HepG2 (cell line): ENCODE data around the gene PPP1R12B. TPM values are rescaled to one million over a fixed set of nuclear protein-coding genes. Genes with fewer than 3 reads are reported as not detected.

Experiments used
- ATAC-seq: fragments of 200-7000 bp; cut with Tn5 transposase; 3 replicates; pipeline ENCODE4 v1.9.1; 2020; ENCODE audit warnings: mild to moderate bottlenecking, moderate library complexity
- BruUV-seq: library from RNA; stranded (reverse); fragments of 400-500 nt; replicated peaks from 2 replicates; lab custom pipeline; 2021; lab: Mats Ljungman, UMichigan
- CTCF ChIA-PET: fragments of 300-600 bp; formaldehyde crosslinking; extraction: SDS; loops from one replicate; lab custom pipeline; 2021; ENCODE audit warnings: low total read pairs, inconsistent platforms, low intra/inter-chr PET ratio; lab: Yijun Ruan, JAX
- POLR2A ChIA-PET: fragments of 350-600 bp; sonication (Branson Sonifier 250); formaldehyde crosslinking; loops from one replicate; lab custom pipeline; 2020; ENCODE audit warnings: antibody characterized with exemption, inconsistent platforms; lab: Yijun Ruan, JAX
- DNase-seq: peaks from one replicate; pipeline ENCODE4 v3.0.0-alpha.2; 2015; ENCODE audit warnings: low spot score
- FAIRE-seq: peaks from 3 replicates; lab custom pipeline; 2011; peaks lifted over from hg19 to GRCh38; lab: Jason Lieb, UNC
- H2AFZ ChIP-seq: one replicate; pipeline ENCODE4 v1.6.1; 2011; ENCODE audit warnings: low read length, inconsistent platforms
- H3K27ac ChIP-seq: fragments of 300-600 bp; 3 replicates; pipeline ENCODE4 v1.8.0; 2011; ENCODE audit warnings: mixed run types, mild to moderate bottlenecking, mixed read lengths, low read length, inconsistent platforms; ENCODE audit not compliant: insufficient read depth; ENCODE audit errors: extremely low read length
- H3K27me3 ChIP-seq, 2 experiments: fragments of 200-600 bp in 1 of 2; 2 replicates in 1 of 2; 3 replicates in 1 of 2; pipeline versions ENCODE4 v1.6.0 to v1.8.0; 2011; ENCODE audit warnings: low read length in 2 of 2, mild to moderate bottlenecking in 2 of 2, moderate library complexity in 2 of 2, inconsistent platforms in 1 of 2; ENCODE audit not compliant: insufficient read depth in 2 of 2, control insufficient read depth in 1 of 2
- H3K36me3 ChIP-seq, 2 experiments: fragments of 200-600 bp in 1 of 2; replicated peaks in 1 of 2; 2 replicates in 1 of 2; 3 replicates in 1 of 2; pipeline versions ENCODE4 v1.5.1 to v1.8.0; 2011; ENCODE audit warnings: low read length in 2 of 2, inconsistent platforms in 1 of 2; ENCODE audit not compliant: insufficient read depth in 2 of 2, control insufficient read depth in 1 of 2
- H3K4me1 ChIP-seq: 2 replicates; pipeline ENCODE4 v1.5.1; 2012; ENCODE audit warnings: low read length, inconsistent platforms; ENCODE audit not compliant: insufficient read depth
- H3K4me2 ChIP-seq: 2 replicates; pipeline ENCODE4 v1.6.0; 2011; ENCODE audit warnings: low read depth, low read length, inconsistent platforms
- H3K4me3 ChIP-seq, 3 experiments: fragments of 200-600 bp in 1 of 3; sonication (generic), shearing (Covaris generic) in 1 of 3; replicated peaks in 1 of 3; 2 replicates each; pipeline ENCODE4 v1.5.1; 2011 to 2016; ENCODE audit warnings: low read length in 3 of 3, inconsistent platforms in 2 of 3, low read depth in 2 of 3, mild to moderate bottlenecking in 2 of 3, control low read depth in 1 of 3, mixed read lengths in 1 of 3; ENCODE audit not compliant: insufficient read depth in 1 of 3
- H3K79me2 ChIP-seq: one replicate; pipeline ENCODE4 v1.6.1; 2011; ENCODE audit warnings: low read length, inconsistent platforms; ENCODE audit not compliant: insufficient read depth
- H3K9ac ChIP-seq: 2 replicates; pipeline ENCODE4 v1.6.0; 2011; ENCODE audit warnings: mild to moderate bottlenecking, low read depth, low read length, inconsistent platforms; ENCODE audit not compliant: insufficient read depth
- H3K9me3 ChIP-seq: 2 replicates; pipeline ENCODE4 v1.5.1; 2012; ENCODE audit warnings: mild to moderate bottlenecking, low read length
- H4K20me1 ChIP-seq: 2 replicates; pipeline ENCODE4 v1.6.0; 2011; ENCODE audit warnings: inconsistent platforms, mild to moderate bottlenecking, low read length, moderate library complexity; ENCODE audit not compliant: insufficient read depth
- ARID2 ChIP-seq: sonication (generic); formaldehyde crosslinking; IDR thresholded peaks from 2 replicates; pipeline ENCODE4 v1.8.1; 2022; ENCODE audit warnings: mild to moderate bottlenecking, missing genetic modification reagents, borderline replicate concordance
- CCDC6 ChIP-seq: sonication (generic); formaldehyde crosslinking; IDR thresholded peaks from 2 replicates; pipeline ENCODE4 v1.8.1; 2022; ENCODE audit warnings: mild to moderate bottlenecking, missing genetic modification reagents, moderate library complexity
- CHD2 ChIP-seq: IDR thresholded peaks from 2 replicates; pipeline ENCODE4 v1.6.1; 2011; ENCODE audit warnings: low read depth, low read length, improper control_type of control experiment
- KAT8 ChIP-seq: IDR thresholded peaks from 2 replicates; pipeline ENCODE4 v1.6.1; 2016; ENCODE audit warnings: missing genetic modification reagents, missing compliant biosample characterization
- NR2F6 ChIP-seq, 2 experiments: IDR thresholded peaks; 2 replicates each; pipeline ENCODE4 v1.6.1; 2016; ENCODE audit warnings: antibody characterized with exemption in 1 of 2, mild to moderate bottlenecking in 1 of 2
- REPIN1 ChIP-seq: sonication (generic); formaldehyde crosslinking; IDR thresholded peaks from 2 replicates; pipeline ENCODE4 v1.8.0; 2022; ENCODE audit warnings: missing genetic modification reagents, low read depth, mild to moderate bottlenecking, borderline replicate concordance
- SOX5 ChIP-seq: IDR thresholded peaks from 2 replicates; pipeline ENCODE4 v1.6.1; 2016; ENCODE audit warnings: borderline replicate concordance
- STAG1 ChIP-seq: sonication (generic); formaldehyde crosslinking; IDR thresholded peaks from 2 replicates; pipeline ENCODE4 v1.4.0; 2020; ENCODE audit warnings: missing genetic modification reagents
- THAP11 ChIP-seq: IDR thresholded peaks from 2 replicates; pipeline ENCODE4 v1.6.1; 2016; ENCODE audit warnings: missing biosample characterization, missing genetic modification reagents
- ZBTB20 ChIP-seq: sonication (generic); formaldehyde crosslinking; IDR thresholded peaks from 2 replicates; pipeline ENCODE4 v1.8.1; 2023; ENCODE audit warnings: missing genetic modification reagents, low read depth, mild to moderate bottlenecking, borderline replicate concordance
- ZNF160 ChIP-seq: sonication (generic); formaldehyde crosslinking; IDR thresholded peaks from 2 replicates; pipeline ENCODE4 v1.8.0; 2022; ENCODE audit warnings: mild to moderate bottlenecking, inconsistent platforms, missing genetic modification reagents
- ZNF235 ChIP-seq: sonication (generic); formaldehyde crosslinking; IDR thresholded peaks from 2 replicates; pipeline ENCODE4 v1.8.1; 2023; ENCODE audit warnings: mild to moderate bottlenecking, missing genetic modification reagents, borderline replicate concordance
- ZNF263 ChIP-seq: sonication (generic); formaldehyde crosslinking; IDR thresholded peaks from 2 replicates; pipeline ENCODE4 v1.4.0; 2020; ENCODE audit warnings: missing genetic modification reagents
- ZNF331 ChIP-seq: sonication (generic); formaldehyde crosslinking; IDR thresholded peaks from 2 replicates; pipeline ENCODE4 v1.4.0; 2020; ENCODE audit warnings: missing genetic modification reagents
- ZNF430 ChIP-seq: sonication (generic); formaldehyde crosslinking; IDR thresholded peaks from 2 replicates; pipeline ENCODE4 v1.9.0; 2021; ENCODE audit warnings: mild to moderate bottlenecking, missing genetic modification reagents
- ZNF891 ChIP-seq: sonication (generic); formaldehyde crosslinking; IDR thresholded peaks from 2 replicates; pipeline ENCODE4 v1.5.0; 2020; ENCODE audit warnings: mild to moderate bottlenecking, missing genetic modification reagents
- WGBS: methylation state at CpG from one replicate; pipeline ENCODE4 v1.1.6; 2017; ENCODE audit warnings: low lambda C conversion rate; 5-methylcytosine and 5-hydroxymethylcytosine counted together
- in situ Hi-C: cut with HindIII; loops from 2 replicates; pipeline ENCODE4 v1.10.0; 2017; ENCODE audit warnings: low pct_unique_long_range_greater_than_20kb; ENCODE audit not compliant: extremely low pct_ligation_motif_present
- intact Hi-C: fragments of 100-400 bp; cut with micrococcal nuclease; formaldehyde crosslinking; loops from one replicate; pipeline ENCODE4 v1.10.0; 2022; ENCODE audit not compliant: unreplicated experiment
- polyA plus RNA-seq, 8 experiments: library from polyadenylated mRNA; depleted of rRNA in 3 of 8; stranded (reverse) in 7 of 8; unstranded in 1 of 8; fragments of >200 nt; fragmentation: Illumina TruSeq in 4 of 8; extraction: Trizol in 4 of 8; gene quantifications; 2 replicates each; pipeline versions ENCODE4 v1.2.1 to v1.2.3, GENCODE V29; 2011 to 2016; ENCODE audit warnings: low read depth in 4 of 8, missing spikeins in 1 of 8, mixed read lengths in 1 of 8; ENCODE audit not compliant: insufficient read depth in 1 of 8
- total RNA-seq, 5 experiments: library from RNA; depleted of rRNA; stranded (reverse); fragments of >200 nt; fragmentation: Illumina TruSeq; extraction: Trizol; gene quantifications; 2 replicates each; pipeline ENCODE4 v1.2.3, GENCODE V29; 2016; ENCODE audit warnings: low read depth in 1 of 5
- TF ChIP-seq, protein P1 (sequence below): sonication (generic); formaldehyde crosslinking; IDR thresholded peaks from 2 replicates; pipeline ENCODE4 v1.4.0; 2020; ENCODE audit warnings: missing genetic modification reagents
- TF ChIP-seq, protein P2 (sequence below): sonication (generic); formaldehyde crosslinking; IDR thresholded peaks from 2 replicates; pipeline ENCODE4 v1.5.0; 2020; ENCODE audit warnings: mild to moderate bottlenecking, missing genetic modification reagents
- TF ChIP-seq, protein P3 (sequence below): sonication (generic); formaldehyde crosslinking; conservative IDR thresholded peaks from 2 replicates; pipeline ENCODE4 v1.8.0; 2022; ENCODE audit warnings: mild to moderate bottlenecking, moderate library complexity, missing genetic modification reagents
- TF ChIP-seq, protein P4 (sequence below): IDR thresholded peaks from 2 replicates; pipeline ENCODE4 v1.6.1; 2018; ENCODE audit warnings: missing genetic modification reagents, mild to moderate bottlenecking, missing compliant biosample characterization

The PPP1R12B gene
- total and polyA plus RNA-seq, 2 of the 13 experiments (the other 11 are each of a cell fraction or from before 2014, with no cell fraction given) = 12.0 to 13.6 TPM

DNA sequence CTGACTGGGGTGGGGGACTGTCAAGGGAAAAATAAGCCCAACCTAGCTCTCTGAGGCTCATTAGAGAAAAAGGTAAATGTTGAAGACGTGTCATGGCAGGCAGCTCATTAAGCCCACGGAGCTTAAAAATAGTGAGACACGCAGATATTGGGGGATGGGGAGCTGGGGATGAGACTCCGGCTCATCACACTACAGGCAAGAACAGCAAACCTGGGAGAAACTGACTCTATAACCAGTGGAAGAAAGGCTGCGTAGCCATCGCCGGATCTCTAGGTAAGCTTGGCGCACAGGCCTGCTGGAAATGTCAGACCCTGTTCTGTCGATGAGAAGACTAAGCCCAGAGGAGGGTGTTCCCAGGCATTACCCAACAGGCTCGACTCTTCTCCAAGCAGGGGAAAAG, 283.7 kb downstream of the PPP1R12B start:
- no peak overlapping the region for H3K9ac ChIP-seq
- H2AFZ ChIP-seq = no peak overlapping the region
- WGBS = 43% methylated on average over 8 of the region's 10 CpGs
- H3K36me3 ChIP-seq = no peaks in the 10 kb centered on the region
- ChIA-PET POLR2A (no interaction called here), CTCF (no interaction called here)
- H3K4me3 ChIP-seq = no peak overlapping the region
- no peaks in the 10 kb centered on the region for H3K79me2 ChIP-seq
- TF ChIP-seq ZBTB20 (CRISPR knock-in tag) (no peak), CHD2 (no peak), NR2F6 (IDR thresholded peaks at IDR 0.05) (no peak), NR2F6 (CRISPR knock-in tag; IDR thresholded peaks at IDR 0.05) (no peak), THAP11 (CRISPR knock-in tag) (no peak), ZNF891 (no peak), ZNF235 (CRISPR knock-in tag) (no peak), ZNF263 (CRISPR knock-in tag) (no peak), ZNF430 (CRISPR knock-in tag) (no peak), CCDC6 (CRISPR knock-in tag) (no peak), ARID2 (no peak), STAG1 (no peak), KAT8 (CRISPR knock-in tag) (no peak), ZNF160 (CRISPR knock-in tag) (no peak), ZNF331 (no peak), REPIN1 (CRISPR knock-in tag) (no peak), SOX5 (no peak)
- TF ChIP-seq, protein P1, sequence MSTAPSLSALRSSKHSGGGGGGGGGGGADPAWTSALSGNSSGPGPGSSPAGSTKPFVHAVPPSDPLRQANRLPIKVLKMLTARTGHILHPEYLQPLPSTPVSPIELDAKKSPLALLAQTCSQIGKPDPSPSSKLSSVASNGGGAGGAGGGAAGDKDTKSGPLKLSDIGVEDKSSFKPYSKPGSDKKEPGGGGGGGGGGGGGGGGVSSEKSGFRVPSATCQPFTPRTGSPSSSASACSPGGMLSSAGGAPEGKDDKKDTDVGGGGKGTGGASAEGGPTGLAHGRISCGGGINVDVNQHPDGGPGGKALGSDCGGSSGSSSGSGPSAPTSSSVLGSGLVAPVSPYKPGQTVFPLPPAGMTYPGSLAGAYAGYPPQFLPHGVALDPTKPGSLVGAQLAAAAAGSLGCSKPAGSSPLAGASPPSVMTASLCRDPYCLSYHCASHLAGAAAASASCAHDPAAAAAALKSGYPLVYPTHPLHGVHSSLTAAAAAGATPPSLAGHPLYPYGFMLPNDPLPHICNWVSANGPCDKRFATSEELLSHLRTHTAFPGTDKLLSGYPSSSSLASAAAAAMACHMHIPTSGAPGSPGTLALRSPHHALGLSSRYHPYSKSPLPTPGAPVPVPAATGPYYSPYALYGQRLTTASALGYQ (CRISPR knock-in tag) = no peak
- TF ChIP-seq, protein P2, sequence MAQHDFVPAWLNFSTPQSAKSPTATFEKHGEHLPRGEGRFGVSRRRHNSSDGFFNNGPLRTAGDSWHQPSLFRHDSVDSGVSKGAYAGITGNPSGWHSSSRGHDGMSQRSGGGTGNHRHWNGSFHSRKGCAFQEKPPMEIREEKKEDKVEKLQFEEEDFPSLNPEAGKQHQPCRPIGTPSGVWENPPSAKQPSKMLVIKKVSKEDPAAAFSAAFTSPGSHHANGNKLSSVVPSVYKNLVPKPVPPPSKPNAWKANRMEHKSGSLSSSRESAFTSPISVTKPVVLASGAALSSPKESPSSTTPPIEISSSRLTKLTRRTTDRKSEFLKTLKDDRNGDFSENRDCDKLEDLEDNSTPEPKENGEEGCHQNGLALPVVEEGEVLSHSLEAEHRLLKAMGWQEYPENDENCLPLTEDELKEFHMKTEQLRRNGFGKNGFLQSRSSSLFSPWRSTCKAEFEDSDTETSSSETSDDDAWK (CRISPR knock-in tag) = no peak
- TF ChIP-seq, protein P3, sequence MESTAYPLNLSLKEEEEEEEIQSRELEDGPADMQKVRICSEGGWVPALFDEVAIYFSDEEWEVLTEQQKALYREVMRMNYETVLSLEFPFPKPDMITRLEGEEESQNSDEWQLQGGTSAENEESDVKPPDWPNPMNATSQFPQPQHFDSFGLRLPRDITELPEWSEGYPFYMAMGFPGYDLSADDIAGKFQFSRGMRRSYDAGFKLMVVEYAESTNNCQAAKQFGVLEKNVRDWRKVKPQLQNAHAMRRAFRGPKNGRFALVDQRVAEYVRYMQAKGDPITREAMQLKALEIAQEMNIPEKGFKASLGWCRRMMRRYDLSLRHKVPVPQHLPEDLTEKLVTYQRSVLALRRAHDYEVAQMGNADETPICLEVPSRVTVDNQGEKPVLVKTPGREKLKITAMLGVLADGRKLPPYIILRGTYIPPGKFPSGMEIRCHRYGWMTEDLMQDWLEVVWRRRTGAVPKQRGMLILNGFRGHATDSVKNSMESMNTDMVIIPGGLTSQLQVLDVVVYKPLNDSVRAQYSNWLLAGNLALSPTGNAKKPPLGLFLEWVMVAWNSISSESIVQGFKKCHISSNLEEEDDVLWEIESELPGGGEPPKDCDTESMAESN (CRISPR knock-in tag) = no peak
- TF ChIP-seq, protein P4, sequence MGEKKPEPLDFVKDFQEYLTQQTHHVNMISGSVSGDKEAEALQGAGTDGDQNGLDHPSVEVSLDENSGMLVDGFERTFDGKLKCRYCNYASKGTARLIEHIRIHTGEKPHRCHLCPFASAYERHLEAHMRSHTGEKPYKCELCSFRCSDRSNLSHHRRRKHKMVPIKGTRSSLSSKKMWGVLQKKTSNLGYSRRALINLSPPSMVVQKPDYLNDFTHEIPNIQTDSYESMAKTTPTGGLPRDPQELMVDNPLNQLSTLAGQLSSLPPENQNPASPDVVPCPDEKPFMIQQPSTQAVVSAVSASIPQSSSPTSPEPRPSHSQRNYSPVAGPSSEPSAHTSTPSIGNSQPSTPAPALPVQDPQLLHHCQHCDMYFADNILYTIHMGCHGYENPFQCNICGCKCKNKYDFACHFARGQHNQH = no peak
- BruUV-seq = no TSS peak
- no peak for DNase-seq
- no peaks in the 10 kb centered on the region for H4K20me1 ChIP-seq
- intact Hi-C loops = no loop called here
- no peak overlapping the region for H3K4me2 ChIP-seq
- no peaks in the 10 kb centered on the region for H3K9me3 ChIP-seq
- no peaks in the 10 kb centered on the region; the same call in 1 of the 2 replicates for H3K4me1 ChIP-seq
- no peak overlapping the region for H3K27ac ChIP-seq
- in situ Hi-C loops = no loop called here
- FAIRE-seq = no peak
- no peak for ATAC-seq
- H3K27me3 ChIP-seq = peaks cover 2 to 30% of the 10 kb centered on the region in 2 experiments; a peak in 4 of 5 replicates
